Measurements from ENCODE around the gene TMEM131L. TPM values are rescaled to one million over a fixed set of nuclear protein-coding genes. Genes with fewer than 3 reads are reported as not detected.

The TMEM131L gene
- total RNA-seq, 3 donors from 2014 or later (not counting 1 experiment from before 2014, with no cell fraction given): 67.8 to 105 (median 71.1) TPM

- ATAC-seq (peak; percentile 9 to 57 (median 12)), DNase-seq (peak in 1 of 2 donors; percentile 17)
- Mint-ChIP-seq H3K9me3 (no peaks in the 10 kb centered on the region), H3K27me3 (ENCODE audit: low read depth in 2 of 2) (peaks cover 0 to 4% of the 10 kb centered on the region in 2 donors), H3K4me1 (peaks cover 13% of the 10 kb centered on the region in 2 donors), H3K36me3 (no peaks in the 10 kb centered on the region), H3K27ac (peak overlapping the region in 1 of 2 donors; percentile 84), H3K4me3 (no peak overlapping the region)
- Histone ChIP-seq H3K9me3 (ENCODE audit: control insufficient read depth, insufficient read depth, low read length) (no peaks in the 10 kb centered on the region), H3K27me3 (ENCODE audit: control insufficient read depth, insufficient read depth, low read length) (no peaks in the 10 kb centered on the region), H3K4me3 (ENCODE audit: low read length) (no peak overlapping the region), H3K27ac (ENCODE audit: low read length) (peak overlapping the region; percentile 67), H3K4me1 (ENCODE audit: control insufficient read depth, insufficient read depth, low read length) (peaks cover 17% of the 10 kb centered on the region), H3K36me3 (ENCODE audit: control insufficient read depth, insufficient read depth, low read length) (no peaks in the 10 kb centered on the region)
- intact Hi-C loops (cut with micrococcal nuclease): no loop called here
- WGBS (ENCODE audit: insufficient coverage): 85% methylated on average over 11 of the region's 11 CpGs
- TF ChIP-seq, protein P1, sequence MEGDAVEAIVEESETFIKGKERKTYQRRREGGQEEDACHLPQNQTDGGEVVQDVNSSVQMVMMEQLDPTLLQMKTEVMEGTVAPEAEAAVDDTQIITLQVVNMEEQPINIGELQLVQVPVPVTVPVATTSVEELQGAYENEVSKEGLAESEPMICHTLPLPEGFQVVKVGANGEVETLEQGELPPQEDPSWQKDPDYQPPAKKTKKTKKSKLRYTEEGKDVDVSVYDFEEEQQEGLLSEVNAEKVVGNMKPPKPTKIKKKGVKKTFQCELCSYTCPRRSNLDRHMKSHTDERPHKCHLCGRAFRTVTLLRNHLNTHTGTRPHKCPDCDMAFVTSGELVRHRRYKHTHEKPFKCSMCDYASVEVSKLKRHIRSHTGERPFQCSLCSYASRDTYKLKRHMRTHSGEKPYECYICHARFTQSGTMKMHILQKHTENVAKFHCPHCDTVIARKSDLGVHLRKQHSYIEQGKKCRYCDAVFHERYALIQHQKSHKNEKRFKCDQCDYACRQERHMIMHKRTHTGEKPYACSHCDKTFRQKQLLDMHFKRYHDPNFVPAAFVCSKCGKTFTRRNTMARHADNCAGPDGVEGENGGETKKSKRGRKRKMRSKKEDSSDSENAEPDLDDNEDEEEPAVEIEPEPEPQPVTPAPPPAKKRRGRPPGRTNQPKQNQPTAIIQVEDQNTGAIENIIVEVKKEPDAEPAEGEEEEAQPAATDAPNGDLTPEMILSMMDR (IDR thresholded peaks at IDR 0.05): no peak
Measured at GRCh38 chr4:153652051-153652784, 186.1 kb downstream of the TMEM131L start.

- Histone ChIP-seq H3K36me3 (ENCODE audit: control insufficient read depth, insufficient read depth, low read length) (no peaks in the 10 kb centered on the region), H3K9me3 (ENCODE audit: control insufficient read depth, insufficient read depth, low read length) (no peaks in the 10 kb centered on the region), H3K27ac (ENCODE audit: low read length) (no peak overlapping the region), H3K4me1 (ENCODE audit: control insufficient read depth, insufficient read depth, low read length) (peaks cover 23% of the 10 kb centered on the region), H3K27me3 (ENCODE audit: control insufficient read depth, insufficient read depth, low read length) (no peaks in the 10 kb centered on the region), H3K4me3 (ENCODE audit: low read length) (no peak overlapping the region)
- H3K27me3 Mint-ChIP-seq (ENCODE audit: low read depth in 2 of 2): peaks cover 6 to 8% of the 10 kb centered on the region in 2 donors
- DNase-seq (no peak), ATAC-seq (no peak)
- intact Hi-C loops (cut with micrococcal nuclease): no loop called here
- peaks cover 13% of the 10 kb centered on the region in 2 donors for H3K4me1 Mint-ChIP-seq
- TF ChIP-seq, protein P1 (IDR thresholded peaks at IDR 0.05): no peak
- no peaks in the 10 kb centered on the region for H3K36me3 Mint-ChIP-seq
- H3K4me3 Mint-ChIP-seq: no peak overlapping the region
- H3K27ac Mint-ChIP-seq: no peak overlapping the region
- no peaks in the 10 kb centered on the region for H3K9me3 Mint-ChIP-seq
- WGBS (ENCODE audit: insufficient coverage): 65% methylated on average over 4 of the region's 4 CpGs
Measured at GRCh38 chr4:153655002-153655541, 188.9 kb downstream of the TMEM131L start.

GRCh38 chr4:153655928-153656327 lies 189.8 kb downstream of the TMEM131L start:
- Histone ChIP-seq H3K4me3 (ENCODE audit: low read length) (no peak overlapping the region), H3K36me3 (ENCODE audit: control insufficient read depth, insufficient read depth, low read length) (no peaks in the 10 kb centered on the region), H3K27me3 (ENCODE audit: control insufficient read depth, insufficient read depth, low read length) (no peaks in the 10 kb centered on the region), H3K9me3 (ENCODE audit: control insufficient read depth, insufficient read depth, low read length) (no peaks in the 10 kb centered on the region), H3K27ac (ENCODE audit: low read length) (no peak overlapping the region), H3K4me1 (ENCODE audit: control insufficient read depth, insufficient read depth, low read length) (peaks cover 26% of the 10 kb centered on the region)
- no peak overlapping the region for H3K4me3 Mint-ChIP-seq
- intact Hi-C loops (cut with micrococcal nuclease): no loop called here
- no peak overlapping the region for H3K27ac Mint-ChIP-seq
- H3K27me3 Mint-ChIP-seq (ENCODE audit: low read depth in 2 of 2): peaks cover 6 to 8% of the 10 kb centered on the region in 2 donors
- TF ChIP-seq, protein P1 (IDR thresholded peaks at IDR 0.05): no peak
- 74% methylated on average over 4 of the region's 4 CpGs for WGBS (ENCODE audit: insufficient coverage)
- no peaks in the 10 kb centered on the region for H3K36me3 Mint-ChIP-seq
- no peak for ATAC-seq
- H3K9me3 Mint-ChIP-seq: no peaks in the 10 kb centered on the region
- peaks cover 11% of the 10 kb centered on the region in 2 donors for H3K4me1 Mint-ChIP-seq
- no peak for DNase-seq
